ENCODE results near the gene VOPP1.

The VOPP1 gene

GRCh38 chr7:55576753-55577152, 4.5 kb upstream of the VOPP1 start:
- DNase-seq, result no peak

- DNase-seq, result no peak
Observed at GRCh38 chr7:55575733-55576132, 3.4 kb upstream of the VOPP1 start.

- no peak for DNase-seq
Observed at GRCh38 chr7:55575098-55575497, 2.8 kb upstream of the VOPP1 start.

GRCh38 chr7:55574051-55574717, 1.9 kb upstream of the VOPP1 start:
- DNase-seq, result peak; percentile 44

- DNase-seq, result peak; percentile 58
Observed at GRCh38 chr7:55573234-55573900, 1.1 kb upstream of the VOPP1 start.

GRCh38 chr7:55571511-55572377, 558 bp downstream of the VOPP1 start:
- peak; percentile 34 for DNase-seq

- peak; percentile 58 for DNase-seq
Observed at GRCh38 chr7:55570939-55571338, 1.4 kb downstream of the VOPP1 start.

GRCh38 chr7:55570218-55570873, 2.0 kb downstream of the VOPP1 start:
- DNase-seq, result no peak

- no peak for DNase-seq
Observed at GRCh38 chr7:55569797-55570196, 2.5 kb downstream of the VOPP1 start.

GRCh38 chr7:55569269-55569663, 3.0 kb downstream of the VOPP1 start:
- no peak for DNase-seq

GRCh38 chr7:55568613-55569268, 3.6 kb downstream of the VOPP1 start:
- no peak for DNase-seq

GRCh38 chr7:55567571-55567970, 4.7 kb downstream of the VOPP1 start:
- no peak for DNase-seq

- DNase-seq, result no peak
Observed at GRCh38 chr7:55565681-55566080, 6.6 kb downstream of the VOPP1 start.

GRCh38 chr7:55563596-55564325, 8.5 kb downstream of the VOPP1 start:
- DNase-seq, result no peak

- DNase-seq, result no peak
Observed at GRCh38 chr7:55561690-55562089, 10.6 kb downstream of the VOPP1 start.

GRCh38 chr7:55558962-55559920, 13.1 kb downstream of the VOPP1 start:
- DNase-seq, result no peak

GRCh38 chr7:55557666-55558188, 14.6 kb downstream of the VOPP1 start:
- no peak for DNase-seq

GRCh38 chr7:55556492-55556891, 15.8 kb downstream of the VOPP1 start:
- no peak for DNase-seq

GRCh38 chr7:55556031-55556430, 16.3 kb downstream of the VOPP1 start:
- no peak for DNase-seq

GRCh38 chr7:55555160-55555559, 17.1 kb downstream of the VOPP1 start:
- DNase-seq, result no peak
